Transverse colon (tissue), 4 donors: ENCODE results near the gene ZNF526. TPM values are rescaled to one million over a fixed set of nuclear protein-coding genes. Genes with fewer than 3 reads are reported as not detected.

Source experiments
- DNase-seq: peaks from one replicate; pipeline ENCODE4 v3.0.0-alpha.2; 2019
- H3K27ac ChIP-seq, 4 donors: fragments of 200-600 bp; sonication (generic); 2 replicates each; pipeline ENCODE4 v1.5.1; 2016 to 2018; ENCODE audit warnings: inconsistent platforms in 4 of 4
- H3K27me3 ChIP-seq: fragments of 200-600 bp; sonication (generic); 2 replicates; pipeline ENCODE4 v1.5.1; 2017; ENCODE audit warnings: inconsistent platforms
- H3K36me3 ChIP-seq, 4 donors: fragments of 200-600 bp; sonication (generic); 2 replicates each; pipeline ENCODE4 v1.5.1; 2017 to 2019; ENCODE audit warnings: inconsistent platforms in 4 of 4
- H3K4me1 ChIP-seq, 4 donors: fragments of 200-600 bp; sonication (generic); 2 replicates each; pipeline ENCODE4 v1.5.1; 2017 to 2020; ENCODE audit warnings: inconsistent platforms in 4 of 4
- H3K4me3 ChIP-seq, 4 donors: fragments of 200-600 bp; sonication (generic); 1 replicate in 1 of 4; 2 replicates in 3 of 4; pipeline versions ENCODE4 v1.5.1 to v1.6.1; 2017 to 2019; ENCODE audit warnings: inconsistent platforms in 4 of 4
- H3K9me3 ChIP-seq, 2 donors: fragments of 200-600 bp; sonication (generic); 2 replicates each; pipeline ENCODE4 v1.5.1; 2017 to 2019; ENCODE audit warnings: inconsistent platforms in 2 of 2
- CTCF ChIP-seq, 5 experiments: fragments of 200-600 bp in 3 of 5; fragments of 450-650 bp in 2 of 5; sonication (generic) in 3 of 5; IDR thresholded peaks; 1 replicate in 2 of 5; 2 replicates in 3 of 5; pipeline ENCODE4 v1.5.1; 2016 to 2017; ENCODE audit warnings: antibody characterized with exemption in 5 of 5, inconsistent platforms in 3 of 5, mild to moderate bottlenecking in 2 of 5, moderate library complexity in 1 of 5
- EP300 ChIP-seq: sonication (generic); formaldehyde crosslinking; IDR thresholded peaks from one replicate; pipeline ENCODE4 v1.6.1; 2017; ENCODE audit warnings: antibody characterized with exemption, low read depth
- POLR2A ChIP-seq: fragments of 450-650 bp; IDR thresholded peaks from one replicate; pipeline ENCODE4 v1.6.1; 2016; ENCODE audit warnings: antibody characterized with exemption, mild to moderate bottlenecking, moderate library complexity
- POLR2AphosphoS5 ChIP-seq, 3 donors: sonication (generic); formaldehyde crosslinking; IDR thresholded peaks; one replicate each; pipeline ENCODE4 v1.6.1; 2016; ENCODE audit warnings: antibody characterized with exemption in 3 of 3
- WGBS, 2 donors: methylation state at CpG; one replicate each; pipeline ENCODE4 v1.1.5; 2018; ENCODE audit warnings: low coverage in 1 of 2; 5-methylcytosine and 5-hydroxymethylcytosine counted together
- in situ Hi-C, 4 donors: fragments of 200-750 bp; cut with MboI; loops; one replicate each; pipeline versions ENCODE4 v1.15.0 to v1.15.1; 2017; ENCODE audit warnings: low sequenced_read_pairs in 3 of 4, low pct_ligation_motif_present in 1 of 4, low pct_unique_long_range_greater_than_20kb in 1 of 4
- intact Hi-C: fragments of 100-400 bp; cut with DNase I; formaldehyde crosslinking; loops from one replicate; pipeline ENCODE4 v1.15.1; 2023; ENCODE audit warnings: low total_unique reads
- total RNA-seq, 4 donors: library from RNA; depleted of rRNA; stranded (reverse); fragments of >200 nt; gene quantifications; one replicate each; pipeline ENCODE4 v1.1.0, GENCODE V29; 2016

Gene ZNF526
- total RNA-seq, 4 donors from 2014 or later, result 6.4 to 19.5 (median 6.8) TPM

- no peaks in the 10 kb centered on the region for H3K27me3 ChIP-seq
- no peak overlapping the region for H3K4me3 ChIP-seq
- intact Hi-C loops, result no loop called here
- H3K27ac ChIP-seq, result peak overlapping the region in 2 of 4 donors; percentile 1 to 14
- no peaks in the 10 kb centered on the region for H3K9me3 ChIP-seq
- in situ Hi-C loops, result no loop called here
- no peak for TF ChIP-seq CTCF (IDR thresholded peaks at IDR 0.05)
- no peak for TF ChIP-seq POLR2A
- TF ChIP-seq POLR2AphosphoS5 (IDR thresholded peaks at IDR 0.05), result no peak
- no peak for TF ChIP-seq EP300
- H3K36me3 ChIP-seq, result peaks cover 0 to 28% (median 6%) of the 10 kb centered on the region in 4 donors
- DNase-seq, result peak; percentile 57
- peaks cover 0 to 6% (median 3%) of the 10 kb centered on the region in 4 donors for H3K4me1 ChIP-seq
- 83 to 93% methylated on average over 8 to 14 of the region's 14 CpGs for WGBS, 2 donors
Observed at GRCh38 chr19:42206871-42207755, 13.0 kb upstream of the ZNF526 start.

GRCh38 chr19:42207767-42208271 lies 12.3 kb upstream of the ZNF526 start:
- no peaks in the 10 kb centered on the region for H3K9me3 ChIP-seq
- peak overlapping the region in 1 of 4 donors; percentile 25 for H3K27ac ChIP-seq
- no peaks in the 10 kb centered on the region for H3K27me3 ChIP-seq
- no peak overlapping the region for H3K4me3 ChIP-seq
- H3K36me3 ChIP-seq, result peaks cover 0 to 28% (median 7%) of the 10 kb centered on the region in 4 donors
- intact Hi-C loops (no loop called here), in situ Hi-C loops (no loop called here)
- peaks cover 0 to 10% (median 2%) of the 10 kb centered on the region in 4 donors for H3K4me1 ChIP-seq
- WGBS, 2 donors, result 58 to 76% methylated on average over 4 to 6 of the region's 6 CpGs
- DNase-seq, result no peak
- TF ChIP-seq EP300, result no peak
- TF ChIP-seq POLR2AphosphoS5 (IDR thresholded peaks at IDR 0.05), result no peak
- TF ChIP-seq POLR2A, result no peak
- no peak for TF ChIP-seq CTCF (IDR thresholded peaks at IDR 0.05)

GRCh38 chr19:42208612-42209011 lies 11.5 kb upstream of the ZNF526 start:
- Histone ChIP-seq H3K27me3 (no peaks in the 10 kb centered on the region), H3K4me1 (peaks cover 0 to 18% (median 2%) of the 10 kb centered on the region in 4 donors), H3K4me3 (no peak overlapping the region), H3K27ac (no peak overlapping the region), H3K9me3 (no peaks in the 10 kb centered on the region), H3K36me3 (peaks cover 0 to 25% (median 10%) of the 10 kb centered on the region in 4 donors)
- no peak for DNase-seq
- in situ Hi-C loops, result no loop called here
- WGBS, 2 donors, result 90 to 95% methylated on average over 4 to 10 of the region's 11 CpGs
- intact Hi-C loops, result no loop called here
- TF ChIP-seq POLR2A (no peak), CTCF (IDR thresholded peaks at IDR 0.05) (no peak), POLR2AphosphoS5 (IDR thresholded peaks at IDR 0.05) (no peak), EP300 (no peak)

- in situ Hi-C loops, result no loop called here
- Histone ChIP-seq H3K36me3 (peaks cover 0 to 21% (median 8%) of the 10 kb centered on the region in 4 donors), H3K9me3 (no peaks in the 10 kb centered on the region), H3K27ac (peak overlapping the region in 2 of 4 donors; percentile 5 to 30), H3K4me1 (peaks cover 6 to 36% (median 15%) of the 10 kb centered on the region in 4 donors), H3K27me3 (no peaks in the 10 kb centered on the region), H3K4me3 (no peak overlapping the region)
- no peak for DNase-seq
- WGBS, 2 donors, result 67 to 83% methylated on average over 1 of the region's 1 CpG
- TF ChIP-seq POLR2AphosphoS5 (IDR thresholded peaks at IDR 0.05) (no peak), CTCF (IDR thresholded peaks at IDR 0.05) (no peak), EP300 (no peak), POLR2A (no peak)
- intact Hi-C loops, result no loop called here
Observed at GRCh38 chr19:42212886-42213285, 7.2 kb upstream of the ZNF526 start.
